HG02885 (cell line): Measurements from ENCODE around the gene KLHL30.
A peak's percentile ranks its signal among the peaks of the same experiment; 100 is the strongest.
"Not testable (repeated sequence)": the region's sequence is repeated elsewhere in the genome, so short reads cannot be mapped to it uniquely, and the experiment has no call there.

Experiments
- ATAC-seq: cut with Tn5 transposase; IDR thresholded peaks from one replicate; pipeline ENCODE4 v1.9.1; 2021; ENCODE audit warnings: mild to moderate bottlenecking; ENCODE audit not compliant: unreplicated experiment, poor library complexity

KLHL30 gene

GRCh38 chr2:238101891-238102841 is 36.3 kb upstream of the KLHL30 start:
- ATAC-seq, result no peak

DNA sequence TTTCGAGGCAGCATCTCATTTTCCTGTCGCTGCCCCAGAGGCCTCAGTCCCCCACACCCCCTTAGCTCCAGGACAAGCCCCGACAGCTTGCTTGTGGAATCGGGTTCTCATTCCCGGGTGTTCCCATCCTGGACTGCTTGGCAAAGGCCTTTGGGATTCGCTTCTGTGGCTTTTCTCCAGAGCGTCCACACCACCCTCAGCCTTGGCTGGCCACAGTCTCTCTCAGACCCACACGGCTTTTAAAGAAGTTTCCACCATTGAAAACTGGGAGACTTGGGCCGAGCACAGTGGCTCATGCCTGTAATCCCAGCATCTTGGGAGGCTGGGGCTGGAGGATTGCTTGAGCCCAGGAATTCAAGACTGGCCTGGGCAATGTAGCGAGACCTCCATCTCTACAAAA is 35.6 kb upstream of the KLHL30 start:
- no peak for ATAC-seq

DNA sequence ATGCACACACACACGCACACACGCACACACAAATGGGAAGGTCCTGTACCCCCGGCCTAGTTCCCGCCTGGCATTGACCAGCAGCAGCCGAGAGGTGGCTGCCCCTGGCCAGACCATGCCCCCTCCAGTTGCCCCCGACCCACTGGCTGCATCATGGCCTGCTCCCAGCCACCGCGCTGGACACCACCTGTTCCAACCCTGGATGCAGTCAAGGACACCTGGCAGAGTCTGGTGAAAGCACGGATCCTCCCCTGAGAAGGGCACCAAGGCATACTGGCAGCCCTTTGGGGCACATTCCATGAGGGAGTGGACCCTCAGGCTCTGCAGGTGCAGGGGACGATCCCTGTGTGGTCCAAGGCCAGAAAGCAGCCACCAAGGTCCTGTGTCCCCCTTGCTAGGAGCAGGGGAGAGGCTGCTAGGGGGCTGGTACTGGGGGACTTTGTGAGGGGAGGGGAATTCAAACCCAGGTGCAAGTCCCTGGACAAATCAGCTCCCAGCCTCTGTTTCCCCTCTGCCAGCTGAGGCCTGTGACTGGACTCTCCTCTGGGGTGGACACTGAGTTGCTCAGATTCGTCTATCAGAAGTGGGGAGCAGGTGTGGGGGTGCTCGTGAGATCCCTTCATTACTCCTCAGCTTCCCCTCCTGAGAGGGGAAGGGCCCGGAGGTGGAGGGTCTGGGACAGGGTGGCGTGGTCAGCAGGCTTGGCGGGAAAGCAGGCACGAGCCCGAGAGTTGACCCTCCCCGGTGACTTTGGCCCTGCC is 34.8 kb upstream of the KLHL30 start:
- no peak for ATAC-seq

- ATAC-seq, result no peak
Observed at GRCh38 chr2:238104226-238104690, 34.2 kb upstream of the KLHL30 start.

DNA sequence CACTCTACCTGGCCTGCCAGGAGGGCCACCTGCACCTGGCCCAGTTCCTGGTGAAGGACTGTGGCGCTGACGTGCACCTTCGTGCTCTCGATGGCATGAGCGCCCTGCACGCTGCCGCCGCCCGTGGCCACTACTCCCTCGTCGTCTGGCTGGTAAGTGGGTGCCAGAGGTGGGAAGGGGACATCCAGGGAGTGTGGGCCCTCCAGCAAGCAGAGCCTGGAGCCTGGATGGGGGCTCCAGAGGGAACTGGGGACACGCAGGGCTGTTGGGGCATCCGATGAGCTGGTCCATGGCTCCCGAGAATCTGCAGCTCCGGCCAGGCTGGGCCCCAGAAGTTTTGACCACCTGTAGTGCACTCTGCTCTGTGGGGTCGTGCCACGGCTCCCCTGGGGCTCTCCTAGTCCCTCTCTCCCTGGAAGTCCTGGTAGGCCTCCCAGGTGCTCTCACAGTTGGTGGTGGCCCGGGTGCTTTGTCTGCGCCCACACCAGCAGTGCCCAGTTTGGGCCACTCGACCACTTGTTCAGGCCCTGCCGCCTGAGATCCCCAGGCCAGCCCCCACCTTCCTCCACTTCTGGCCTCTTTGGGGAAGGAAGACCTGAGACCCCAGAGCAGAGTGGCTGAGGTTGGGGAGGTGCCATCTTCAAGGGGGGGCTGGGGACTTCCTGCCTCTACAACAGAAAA is 33.6 kb upstream of the KLHL30 start:
- no peak for ATAC-seq

DNA sequence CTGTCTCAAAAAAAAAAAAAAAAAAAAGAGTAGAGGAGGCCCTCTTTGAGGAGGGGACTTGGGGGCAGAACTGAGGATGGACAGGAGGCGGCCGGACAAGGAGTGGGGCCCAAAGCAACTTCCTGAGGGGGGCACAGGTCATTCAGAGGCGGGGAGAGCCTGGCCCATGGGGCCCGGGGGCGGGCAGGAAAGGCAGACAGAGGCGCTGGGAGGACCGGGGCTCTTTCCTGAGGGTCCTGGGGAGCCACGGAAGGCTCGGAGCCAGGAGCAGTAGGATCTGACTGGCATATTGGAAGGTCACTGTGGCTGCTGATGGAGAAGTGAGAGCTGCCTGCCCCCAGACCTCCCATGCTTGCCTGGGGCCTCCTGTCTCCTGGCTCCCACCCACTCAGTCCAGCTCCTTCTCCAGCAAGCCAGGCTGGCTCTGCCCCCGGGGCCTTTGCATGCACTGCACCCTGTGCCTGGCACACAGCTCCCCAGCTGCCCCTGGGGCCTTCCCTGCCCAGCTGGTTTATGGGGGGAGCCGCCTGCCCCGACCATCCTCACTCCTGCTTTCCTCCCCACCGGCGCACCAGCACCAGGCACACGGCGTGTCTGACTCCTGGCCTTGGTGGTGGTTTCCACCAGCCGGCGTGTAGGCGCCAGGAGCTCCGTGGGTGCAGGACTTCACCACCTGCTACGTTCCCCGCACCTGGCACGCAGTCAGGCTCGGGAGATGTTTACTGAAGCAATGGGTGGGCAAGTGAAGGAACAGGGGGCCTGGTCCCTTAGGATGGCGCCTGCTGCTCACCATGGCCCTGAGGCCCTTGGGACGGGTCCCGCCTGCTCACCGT is 32.7 kb upstream of the KLHL30 start:
- ATAC-seq, result no peak

- no peak for ATAC-seq
Observed at GRCh38 chr2:238106339-238106697, 32.1 kb upstream of the KLHL30 start.

- peak; percentile 22 for ATAC-seq
Observed at GRCh38 chr2:238106698-238107524, 31.6 kb upstream of the KLHL30 start.

DNA sequence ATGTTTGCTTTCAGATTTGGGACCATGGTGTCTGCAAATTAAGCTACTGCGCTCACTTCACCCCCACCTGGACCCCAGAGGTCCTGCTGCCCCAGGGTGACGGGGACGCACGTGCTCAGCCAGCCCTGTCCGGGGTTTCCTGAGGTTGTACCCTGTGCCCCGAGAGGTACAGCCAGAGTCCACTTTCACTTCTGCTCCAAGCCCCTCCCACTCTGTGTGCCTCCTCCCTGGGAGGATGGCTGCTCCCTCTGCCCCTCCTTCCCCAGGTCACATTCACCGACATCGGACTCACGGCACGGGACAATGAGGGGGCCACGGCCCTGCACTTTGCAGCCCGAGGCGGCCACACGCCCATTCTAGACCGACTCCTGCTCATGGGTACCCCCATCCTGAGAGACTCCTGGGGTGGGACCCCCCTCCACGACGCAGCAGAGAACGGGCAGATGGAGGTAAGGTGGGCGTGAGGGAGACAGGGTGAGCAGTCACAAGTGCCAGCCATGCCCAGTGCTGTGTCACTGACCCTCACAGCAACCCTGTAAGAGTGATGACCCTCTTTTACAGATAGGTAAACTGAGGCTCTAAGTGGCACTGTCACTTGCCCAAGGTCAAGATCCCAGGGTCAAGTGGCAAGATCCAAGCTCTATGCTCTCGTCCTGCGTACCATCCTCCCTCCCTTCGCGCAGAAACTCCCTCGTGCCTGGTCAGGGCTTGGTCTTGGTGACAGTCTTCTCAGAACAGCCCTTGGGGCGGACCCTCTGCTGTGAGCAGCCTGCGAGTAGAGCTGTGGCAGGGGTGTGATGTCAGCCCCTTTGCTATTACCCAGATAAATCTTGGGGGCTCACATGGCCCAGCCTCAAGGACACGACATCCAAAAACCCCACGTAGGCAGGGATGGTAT is 30.7 kb upstream of the KLHL30 start:
- peak; percentile 81 for ATAC-seq

GRCh38 chr2:238108423-238109183 is 29.9 kb upstream of the KLHL30 start:
- peak; percentile 59 for ATAC-seq

- no peak for ATAC-seq
Observed at GRCh38 chr2:238113611-238114010, 24.9 kb upstream of the KLHL30 start.

GRCh38 chr2:238114331-238114841 is 24.1 kb upstream of the KLHL30 start:
- ATAC-seq, result no peak

GRCh38 chr2:238114851-238115660 is 23.4 kb upstream of the KLHL30 start:
- no peak for ATAC-seq

DNA sequence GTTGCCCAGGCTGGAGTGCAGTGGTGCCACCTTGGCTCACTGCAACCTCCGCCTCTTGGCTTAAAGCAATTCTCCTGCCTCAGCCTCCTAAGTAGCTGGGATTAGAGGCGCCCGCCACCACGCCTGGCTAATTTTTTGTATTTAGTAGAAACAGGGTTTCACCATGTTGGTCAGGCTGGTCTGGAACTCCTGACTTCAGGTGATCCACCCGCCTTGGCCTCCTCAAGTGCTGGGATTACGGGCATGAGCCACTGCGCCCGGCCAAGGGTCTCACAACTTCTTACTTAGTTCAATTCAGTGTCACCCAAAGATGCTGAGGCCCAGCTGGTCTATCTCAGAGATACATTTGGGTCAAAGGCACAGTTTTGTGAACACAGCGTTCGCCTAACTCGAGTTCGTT is 22.8 kb upstream of the KLHL30 start:
- not testable (repeated sequence) for ATAC-seq

DNA sequence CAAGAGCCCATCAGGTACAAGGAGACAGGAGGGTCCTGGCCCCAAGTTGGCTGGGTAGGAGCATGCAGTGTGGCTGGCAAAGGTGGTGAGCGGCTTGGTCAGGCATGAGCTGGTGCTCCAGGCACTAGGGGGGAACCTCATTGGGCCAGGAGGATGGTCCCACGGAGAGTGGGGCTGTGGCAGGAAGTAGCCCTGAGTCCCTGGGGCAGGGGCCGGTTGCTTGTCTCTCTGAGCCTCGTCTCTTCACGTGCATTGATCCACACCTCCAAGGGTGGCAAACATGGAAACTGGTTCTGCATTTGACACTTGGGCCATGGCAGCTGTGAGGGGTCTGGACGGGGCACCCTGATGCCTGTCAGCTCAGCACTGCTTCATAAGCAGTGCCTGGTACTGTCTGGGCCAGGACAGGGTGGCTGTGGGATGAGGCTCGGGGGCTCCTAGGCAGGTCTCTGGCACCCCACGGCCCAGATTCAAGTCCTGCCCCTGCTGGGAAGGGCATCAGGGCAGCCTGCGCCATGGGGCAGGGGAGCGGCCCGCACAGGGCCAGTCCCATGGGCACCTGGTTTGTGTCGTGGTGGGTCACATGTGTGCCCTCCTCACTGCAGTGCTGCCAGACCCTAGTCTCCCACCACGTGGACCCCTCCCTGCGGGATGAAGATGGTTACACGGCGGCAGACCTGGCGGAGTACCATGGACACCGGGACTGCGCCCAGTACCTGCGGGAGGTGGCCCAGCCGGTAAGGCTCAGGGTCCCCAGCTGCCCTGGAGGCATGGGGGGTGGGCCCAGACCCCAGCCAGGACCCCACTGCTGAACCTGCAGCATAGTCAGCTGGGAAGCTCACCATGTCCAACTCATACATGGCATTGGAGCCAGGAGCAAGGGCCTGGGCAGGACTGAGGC is 21.9 kb upstream of the KLHL30 start:
- ATAC-seq, result no peak
